Panc1 (cell line): ENCODE data around the gene QPCT. TPM values are rescaled to one million over a fixed set of nuclear protein-coding genes. Genes with fewer than 3 reads are reported as not detected.

Source experiments
- ATAC-seq: fragments of 200-7000 bp; cut with Tn5 transposase; 2 replicates; pipeline ENCODE4 v1.9.1; 2020; ENCODE audit warnings: mild to moderate bottlenecking, moderate library complexity
- BruUV-seq: library from RNA; stranded (reverse); fragments of 400-500 nt; replicated peaks from 2 replicates; lab custom pipeline; 2021; lab: Mats Ljungman, UMichigan
- CTCF ChIA-PET: fragments of 300-600 bp; sonication (Branson Sonifier 250); formaldehyde crosslinking; loops from one replicate; lab custom pipeline; 2022; ENCODE audit warnings: antibody characterized with exemption; lab: Charles Lee
- POLR2A ChIA-PET: fragments of 300-600 bp; sonication (Branson Sonifier 250); formaldehyde crosslinking; loops from one replicate; lab custom pipeline; 2022; ENCODE audit warnings: antibody characterized with exemption; lab: Charles Lee
- DNase-seq: peaks from one replicate; pipeline ENCODE4 v3.0.0-alpha.2; 2010; ENCODE audit warnings: low read depth, low spot score
- H3K27ac ChIP-seq: 2 replicates; pipeline ENCODE4 v1.5.1; 2011; ENCODE audit warnings: mild to moderate bottlenecking, low read length, inconsistent platforms
- H3K27me3 ChIP-seq: fragments of 200-500 bp; sonication (Bioruptor generic); 2 replicates; pipeline ENCODE4 v1.6.0; 2014; ENCODE audit warnings: low read length, inconsistent platforms; ENCODE audit not compliant: control insufficient read depth, insufficient read depth
- H3K36me3 ChIP-seq: fragments of 200-500 bp; sonication (Bioruptor generic); 2 replicates; pipeline ENCODE4 v1.5.1; 2014; ENCODE audit warnings: inconsistent platforms, mild to moderate bottlenecking, low read length, moderate library complexity; ENCODE audit not compliant: control insufficient read depth, insufficient read depth
- H3K4me1 ChIP-seq: 2 replicates; pipeline ENCODE4 v1.5.1; 2011; ENCODE audit warnings: inconsistent platforms, mild to moderate bottlenecking, low read length, moderate library complexity; ENCODE audit not compliant: control insufficient read depth, insufficient read depth
- H3K4me3 ChIP-seq, 2 experiments: 2 replicates each; pipeline ENCODE4 v1.5.1; 2011 to 2012; ENCODE audit warnings: low read depth in 2 of 2, low read length in 2 of 2, mild to moderate bottlenecking in 2 of 2, inconsistent platforms in 1 of 2, moderate library complexity in 1 of 2
- H3K9me3 ChIP-seq: fragments of 200-500 bp; sonication (Bioruptor generic); 2 replicates; pipeline ENCODE4 v1.5.1; 2014; ENCODE audit warnings: low read depth, mild to moderate bottlenecking, inconsistent platforms, low read length, moderate library complexity; ENCODE audit not compliant: control insufficient read depth, insufficient read depth
- CTCF ChIP-seq: fragments of 450-650 bp; IDR thresholded peaks from 2 replicates; pipeline ENCODE4 v1.5.1; 2017; ENCODE audit warnings: mild to moderate bottlenecking
- POLR2AphosphoS5 ChIP-seq: IDR thresholded peaks from 2 replicates; pipeline ENCODE4 v1.6.1; 2012; ENCODE audit warnings: mild to moderate bottlenecking, low read depth, low read length, moderate library complexity
- REST ChIP-seq, 2 experiments: IDR thresholded peaks; 2 replicates each; pipeline ENCODE4 v1.6.1; 2011 to 2012; ENCODE audit warnings: low read depth in 2 of 2, control low read depth in 1 of 2, low read length in 1 of 2, mild to moderate bottlenecking in 1 of 2, moderate library complexity in 1 of 2; ENCODE audit not compliant: insufficient read depth in 1 of 2
- SIN3A ChIP-seq: IDR thresholded peaks from 2 replicates; pipeline ENCODE4 v1.6.1; 2012; ENCODE audit warnings: low read depth, mild to moderate bottlenecking, low read length, moderate library complexity, borderline replicate concordance; ENCODE audit not compliant: insufficient read depth
- TCF7L2 ChIP-seq: IDR thresholded peaks from 2 replicates; pipeline ENCODE4 v1.6.1; 2011; ENCODE audit warnings: mild to moderate bottlenecking, low read depth, low read length, inconsistent platforms
- in situ Hi-C: cut with HindIII; loops from 2 replicates; pipeline ENCODE4 v1.10.0; 2016; ENCODE audit warnings: low sequenced_read_pairs, low pct_unique_long_range_greater_than_20kb
- intact Hi-C: fragments of 100-400 bp; cut with micrococcal nuclease; formaldehyde crosslinking; loops from one replicate; pipeline ENCODE4 v1.10.0; 2022; ENCODE audit not compliant: unreplicated experiment
- total RNA-seq: library from RNA; stranded (reverse); gene quantifications from one replicate; pipeline ENCODE4 v1.2.1, GENCODE V29; 2021; ENCODE audit not compliant: unreplicated experiment

QPCT gene
- total RNA-seq, 1 experiment from 2014 or later = 2.3 TPM

DNA sequence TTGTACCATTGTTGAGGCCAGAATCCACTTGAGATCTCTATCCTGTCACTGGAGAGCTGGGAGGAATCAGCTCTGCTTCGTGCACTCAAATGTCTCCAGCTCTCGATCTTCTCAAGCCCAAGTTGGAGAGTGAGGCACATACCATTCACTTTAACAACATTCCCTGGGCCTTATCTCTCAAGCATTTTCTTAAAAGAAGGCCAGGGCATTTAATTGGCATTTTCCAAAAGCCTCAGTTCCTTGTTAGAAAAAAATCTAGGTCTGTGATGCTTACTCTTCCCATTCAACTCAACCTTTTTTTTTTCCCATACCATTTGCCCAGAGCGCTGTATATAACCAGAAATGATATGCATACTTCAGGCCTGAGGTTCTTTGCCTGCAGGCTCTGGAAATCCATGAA lies 10.1 kb downstream of the QPCT start:
- no TSS peak for BruUV-seq
- no peaks in the 10 kb centered on the region for H3K36me3 ChIP-seq
- peaks cover 11% of the 10 kb centered on the region; the same call in 1 of the 2 replicates for H3K27me3 ChIP-seq
- no peak overlapping the region for H3K4me3 ChIP-seq
- ChIA-PET POLR2A (no interaction called here), CTCF (no interaction called here)
- in situ Hi-C loops (no loop called here), intact Hi-C loops (no loop called here)
- DNase-seq (no peak), ATAC-seq (no peak)
- H3K9me3 ChIP-seq = no peaks in the 10 kb centered on the region
- no peaks in the 10 kb centered on the region for H3K4me1 ChIP-seq
- TF ChIP-seq TCF7L2 (no peak), SIN3A (no peak), REST (IDR thresholded peaks at IDR 0.05; ENCODE audit: insufficient read depth in 1 of 2, low read depth in 2 of 2, low read length in 1 of 2) (no peak), CTCF (no peak), POLR2AphosphoS5 (no peak)
- H3K27ac ChIP-seq = no peak overlapping the region

DNA sequence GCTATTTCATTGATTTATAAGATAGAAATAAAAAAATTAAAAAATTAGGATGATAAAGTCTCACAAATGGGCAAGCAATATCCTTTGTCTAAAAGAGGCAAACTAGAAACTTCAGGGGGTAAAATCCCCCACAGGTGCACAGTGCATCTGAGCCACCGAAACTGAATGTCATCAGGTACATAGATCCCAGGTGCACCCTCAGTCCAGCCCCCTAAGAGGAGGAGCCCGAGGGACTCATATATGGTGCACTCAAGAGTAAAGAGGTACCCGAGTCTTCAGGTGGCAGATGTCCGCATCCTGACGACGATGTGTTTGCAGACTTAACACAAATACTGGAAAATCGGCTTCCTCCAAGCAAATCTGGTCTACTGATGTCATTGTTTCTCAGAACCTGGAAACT lies 11.3 kb downstream of the QPCT start:
- no peaks in the 10 kb centered on the region for H3K36me3 ChIP-seq
- BruUV-seq = no TSS peak
- intact Hi-C loops (no loop called here), in situ Hi-C loops (no loop called here)
- DNase-seq = no peak
- ChIA-PET POLR2A (no interaction called here), CTCF (no interaction called here)
- no peak for ATAC-seq
- no peak for TF ChIP-seq CTCF
- TF ChIP-seq SIN3A = no peak
- no peak for TF ChIP-seq TCF7L2
- no peak for TF ChIP-seq POLR2AphosphoS5
- no peak for TF ChIP-seq REST (IDR thresholded peaks at IDR 0.05; ENCODE audit: insufficient read depth in 1 of 2, low read depth in 2 of 2, low read length in 1 of 2)
- no peaks in the 10 kb centered on the region for H3K9me3 ChIP-seq
- no peaks in the 10 kb centered on the region for H3K4me1 ChIP-seq
- H3K27ac ChIP-seq = no peak overlapping the region
- H3K4me3 ChIP-seq = no peak overlapping the region
- peaks cover 18% of the 10 kb centered on the region; the same call in 1 of the 2 replicates for H3K27me3 ChIP-seq
